H9 (cell line): ENCODE measurements around the gene TRIM24. TPM values are rescaled to one million over a fixed set of nuclear protein-coding genes. Genes with fewer than 3 reads are reported as not detected.

Source experiments
- DNase-seq: peaks from one replicate; pipeline ENCODE4 v3.0.0-alpha.2; 2017
- H2AFZ ChIP-seq: one replicate; pipeline ENCODE4 v1.6.1; 2013; ENCODE audit warnings: mild to moderate bottlenecking, low read length, control low read depth, moderate library complexity
- H2AK5ac ChIP-seq: 2 replicates; pipeline ENCODE4 v1.6.1; 2013; ENCODE audit warnings: low read length, control low read depth, mixed read lengths; ENCODE audit not compliant: insufficient read length
- H2BK120ac ChIP-seq: one replicate; pipeline ENCODE4 v1.6.1; 2013; ENCODE audit warnings: low read depth, mild to moderate bottlenecking, low read length, control low read depth, inconsistent platforms; ENCODE audit not compliant: poor library complexity, severe bottlenecking
- H2BK12ac ChIP-seq: 2 replicates; pipeline ENCODE4 v1.6.1; 2013; ENCODE audit warnings: low read length, control low read depth, mixed read lengths, low read depth; ENCODE audit not compliant: insufficient read length
- H2BK15ac ChIP-seq: 2 replicates; pipeline ENCODE4 v1.6.1; 2013; ENCODE audit warnings: low read depth, low read length, control low read depth
- H2BK20ac ChIP-seq: one replicate; pipeline ENCODE4 v1.6.1; 2013; ENCODE audit warnings: low read depth, mild to moderate bottlenecking, low read length, control low read depth, inconsistent platforms; ENCODE audit not compliant: poor library complexity, severe bottlenecking
- H2BK5ac ChIP-seq: 2 replicates; pipeline ENCODE4 v1.6.1; 2013; ENCODE audit warnings: low read length, control low read depth, mixed read lengths; ENCODE audit not compliant: insufficient read length
- H3K14ac ChIP-seq: 2 replicates; pipeline ENCODE4 v1.6.1; 2013; ENCODE audit warnings: low read length, control low read depth; ENCODE audit not compliant: insufficient read depth
- H3K18ac ChIP-seq: 2 replicates; pipeline ENCODE4 v1.6.1; 2013; ENCODE audit warnings: low read depth, mild to moderate bottlenecking, mixed read lengths, low read length, control low read depth; ENCODE audit not compliant: insufficient read length
- H3K23ac ChIP-seq: 2 replicates; pipeline ENCODE4 v1.6.1; 2013; ENCODE audit warnings: low read length, control low read depth, mixed read lengths, low read depth; ENCODE audit not compliant: insufficient read length
- H3K23me2 ChIP-seq: 2 replicates; pipeline ENCODE4 v1.6.1; 2013; ENCODE audit warnings: low read depth, mild to moderate bottlenecking, mixed read lengths, low read length, control low read depth; ENCODE audit not compliant: insufficient read length, poor library complexity, severe bottlenecking
- H3K27ac ChIP-seq: 2 replicates; pipeline ENCODE4 v1.5.1; 2013; ENCODE audit warnings: low read length, control low read depth, mixed read lengths, low read depth; ENCODE audit not compliant: insufficient read length
- H3K27me3 ChIP-seq: 2 replicates; pipeline ENCODE4 v1.6.1; 2013; ENCODE audit warnings: low read length, control low read depth, inconsistent platforms; ENCODE audit not compliant: insufficient read depth
- H3K4ac ChIP-seq: 2 replicates; pipeline ENCODE4 v1.6.1; 2013; ENCODE audit warnings: low read depth, mild to moderate bottlenecking, control low read depth, inconsistent platforms, low read length, moderate library complexity
- H3K4me1 ChIP-seq: 2 replicates; pipeline ENCODE4 v1.6.1; 2013; ENCODE audit warnings: low read length, control low read depth, inconsistent platforms; ENCODE audit not compliant: insufficient read depth
- H3K4me2 ChIP-seq: 2 replicates; pipeline ENCODE4 v1.6.1; 2013; ENCODE audit warnings: low read length, control low read depth, mixed read lengths; ENCODE audit not compliant: insufficient read length, insufficient read depth
- H3K56ac ChIP-seq: 2 replicates; pipeline ENCODE4 v1.6.1; 2013; ENCODE audit warnings: low read depth, mild to moderate bottlenecking, mixed read lengths, low read length, control low read depth; ENCODE audit not compliant: insufficient read length
- H3K79me1 ChIP-seq: 2 replicates; pipeline ENCODE4 v1.6.1; 2013; ENCODE audit warnings: low read depth, mild to moderate bottlenecking, moderate library complexity, low read length, control low read depth, inconsistent platforms; ENCODE audit not compliant: insufficient read depth, poor library complexity, severe bottlenecking
- H3K79me2 ChIP-seq: 2 replicates; pipeline ENCODE4 v1.6.1; 2013; ENCODE audit warnings: low read length, control low read depth, inconsistent platforms; ENCODE audit not compliant: insufficient read depth
- H3K9ac ChIP-seq: 2 replicates; pipeline ENCODE4 v1.6.1; 2013; ENCODE audit warnings: low read length, control low read depth, mixed read lengths; ENCODE audit not compliant: insufficient read length; ENCODE audit errors: extremely low read depth
- H3K9me3 ChIP-seq: one replicate; pipeline ENCODE4 v1.6.1; 2013; ENCODE audit warnings: low read depth, low read length, inconsistent platforms; ENCODE audit not compliant: control insufficient read depth
- H3T11ph ChIP-seq: one replicate; pipeline ENCODE4 v1.6.1; 2013; ENCODE audit warnings: mild to moderate bottlenecking, low read length, control low read depth, inconsistent platforms
- H4K20me1 ChIP-seq: one replicate; pipeline ENCODE4 v1.6.1; 2013; ENCODE audit not compliant: control insufficient read depth, insufficient read length, insufficient read depth
- H4K5ac ChIP-seq: 2 replicates; pipeline ENCODE4 v1.6.1; 2013; ENCODE audit warnings: low read depth, mild to moderate bottlenecking, mixed read lengths, low read length, control low read depth; ENCODE audit not compliant: insufficient read length
- H4K8ac ChIP-seq: replicated peaks from 2 replicates; pipeline ENCODE4 v1.6.1; 2013; ENCODE audit warnings: low read length, control low read depth, mixed read lengths, low read depth; ENCODE audit not compliant: insufficient read length
- H4K91ac ChIP-seq: 2 replicates; pipeline ENCODE4 v1.6.1; 2013; ENCODE audit warnings: low read depth, mild to moderate bottlenecking, moderate library complexity, mixed read lengths, low read length, control low read depth; ENCODE audit not compliant: insufficient read length
- H3K27ac Mint-ChIP-seq, 3 experiments: 2 replicates in 2 of 3; 3 replicates in 1 of 3; pipeline ENCODE4 v1.8.0; 2020 to 2021; ENCODE audit warnings: mixed read lengths in 3 of 3, mild to moderate bottlenecking in 1 of 3, moderate library complexity in 1 of 3
- H3K27me3 Mint-ChIP-seq: 2 replicates; pipeline ENCODE4 v1.8.0; 2021; ENCODE audit warnings: low read depth, mild to moderate bottlenecking, moderate library complexity, mixed read lengths
- H3K36me3 Mint-ChIP-seq, 3 experiments: 2 replicates in 2 of 3; 3 replicates in 1 of 3; pipeline ENCODE4 v1.8.0; 2020 to 2021; ENCODE audit warnings: low read depth in 3 of 3, mixed read lengths in 3 of 3; ENCODE audit not compliant: insufficient read depth in 1 of 3
- H3K4me1 Mint-ChIP-seq, 2 experiments: 2 replicates each; pipeline ENCODE4 v1.8.0; 2020; ENCODE audit warnings: mixed read lengths in 2 of 2
- H3K4me3 Mint-ChIP-seq, 2 experiments: 2 replicates in 1 of 2; 3 replicates in 1 of 2; pipeline ENCODE4 v1.8.0; 2020 to 2021; ENCODE audit warnings: mild to moderate bottlenecking in 2 of 2, mixed read lengths in 2 of 2, moderate library complexity in 1 of 2
- H3K9me3 Mint-ChIP-seq, 2 experiments: 2 replicates in 1 of 2; 3 replicates in 1 of 2; pipeline ENCODE4 v1.8.0; 2020; ENCODE audit warnings: mild to moderate bottlenecking in 2 of 2, mixed read lengths in 2 of 2, moderate library complexity in 1 of 2
- CTCF ChIP-seq: fragments of 200-600 bp; sonication (generic); conservative IDR thresholded peaks from 3 replicates; pipeline ENCODE4 v1.8.0; 2021; ENCODE audit warnings: antibody characterized with exemption, mild to moderate bottlenecking
- WGBS: extraction: QIAGEN DNeasy Blood & Tissue Kit; methylation state at CpG from one replicate; pipeline ENCODE4 v1.1.7; 2013; ENCODE audit warnings: missing lambda C conversion rate, low lambda C conversion rate, mixed read lengths; ENCODE audit not compliant: insufficient read length; ENCODE audit errors: extremely low coverage; 5-methylcytosine and 5-hydroxymethylcytosine counted together
- total RNA-seq: library from RNA; stranded (reverse); gene quantifications from 2 replicates; pipeline ENCODE4 v1.2.1, GENCODE V29; 2021

The TRIM24 gene
- total RNA-seq, 1 experiment from 2014 or later, result 260 TPM

GRCh38 chr7:138440460-138440859 is 19.6 kb upstream of the TRIM24 start:
- H2BK20ac ChIP-seq, result no peak overlapping the region
- no CpG with 5 or more reads among the region's 17 CpGs for WGBS
- no peaks in the 10 kb centered on the region for H3K79me2 ChIP-seq
- no peak overlapping the region for H4K8ac ChIP-seq
- H3K27me3 ChIP-seq, result no peaks in the 10 kb centered on the region
- no peak for DNase-seq
- H3K79me1 ChIP-seq, result no peaks in the 10 kb centered on the region
- peaks cover 0 to 12% (median 8%) of the 10 kb centered on the region in 3 experiments; a peak in 6 of 7 replicates for H3K36me3 Mint-ChIP-seq
- peaks cover 8 to 10% of the 10 kb centered on the region in 2 experiments for H3K4me1 Mint-ChIP-seq
- no peak overlapping the region for H2BK15ac ChIP-seq
- H2BK12ac ChIP-seq, result no peak overlapping the region
- H3K9me3 ChIP-seq, result no peaks in the 10 kb centered on the region
- no peak overlapping the region for H2BK120ac ChIP-seq
- no peak for TF ChIP-seq CTCF
- H2AK5ac ChIP-seq, result no peak overlapping the region
- no peak overlapping the region for H3K23ac ChIP-seq
- H3K4ac ChIP-seq, result no peak overlapping the region
- no peaks in the 10 kb centered on the region for H4K20me1 ChIP-seq
- H3K18ac ChIP-seq, result no peak overlapping the region
- H3K27ac Mint-ChIP-seq, result no peak overlapping the region
- no peak overlapping the region for H3K4me2 ChIP-seq
- no peak overlapping the region for H3K27ac ChIP-seq
- no peak overlapping the region for H2BK5ac ChIP-seq
- no peak overlapping the region for H3K14ac ChIP-seq
- H3K4me1 ChIP-seq, result no peaks in the 10 kb centered on the region; the same call in 1 of the 2 replicates
- no peak overlapping the region for H3K4me3 Mint-ChIP-seq
- no peaks in the 10 kb centered on the region for H3K27me3 Mint-ChIP-seq
- H3K9ac ChIP-seq, result no peak overlapping the region
- H3K56ac ChIP-seq, result no peak overlapping the region
- H3T11ph ChIP-seq, result no peak overlapping the region
- H4K5ac ChIP-seq, result no peak overlapping the region
- no peak overlapping the region for H4K91ac ChIP-seq
- H3K9me3 Mint-ChIP-seq, result peaks cover 4 to 11% of the 10 kb centered on the region in 2 experiments; a peak in 3 of 5 replicates
- no peak overlapping the region for H2AFZ ChIP-seq
- H3K23me2 ChIP-seq, result no peaks in the 10 kb centered on the region
